NCI-H2196 treated with DMSO at 0.1 percent for 48 hours (cell line): ENCODE data around the gene TMEM39B.
"Not testable (repeated sequence)": the region's sequence is repeated elsewhere in the genome, so short reads cannot be mapped to it uniquely, and the experiment has no call there.

Experiments
- DNase-seq: peaks from one replicate; lab custom pipeline; 2025; ENCODE audit not compliant: unreplicated experiment; lab: John Stamatoyannopoulos, UW

TMEM39B gene

DNA sequence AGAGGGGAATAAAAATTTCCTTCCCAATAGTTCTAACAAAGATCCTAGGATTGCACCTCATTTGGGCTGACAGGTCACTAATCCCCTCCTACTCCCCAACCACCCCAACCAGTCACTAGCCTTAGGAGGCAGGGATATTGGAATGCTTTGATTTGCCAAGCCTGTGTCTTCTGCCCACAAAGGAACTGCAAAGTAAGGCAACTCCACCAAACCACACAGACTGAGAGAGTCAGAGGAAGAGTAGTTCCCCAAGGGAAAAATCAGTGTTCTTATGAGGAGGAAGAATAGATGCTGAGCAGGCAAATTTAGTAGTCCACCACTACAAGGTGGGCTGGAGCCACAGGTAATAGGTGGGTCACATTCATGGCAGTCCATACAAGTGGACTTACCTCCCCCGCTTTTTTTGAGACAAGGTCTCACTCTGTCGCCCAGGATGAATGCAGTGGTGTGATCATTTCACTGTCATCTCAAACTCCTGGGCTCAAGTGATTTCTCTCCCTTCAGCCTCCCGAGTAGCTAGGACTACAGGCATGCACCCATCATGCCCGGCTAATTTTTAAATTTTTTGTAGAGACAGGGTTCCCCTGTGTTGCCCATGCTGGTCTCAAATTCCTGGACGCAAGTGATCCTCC, 3.7 kb upstream of the TMEM39B start:
- DNase-seq: no peak

DNA sequence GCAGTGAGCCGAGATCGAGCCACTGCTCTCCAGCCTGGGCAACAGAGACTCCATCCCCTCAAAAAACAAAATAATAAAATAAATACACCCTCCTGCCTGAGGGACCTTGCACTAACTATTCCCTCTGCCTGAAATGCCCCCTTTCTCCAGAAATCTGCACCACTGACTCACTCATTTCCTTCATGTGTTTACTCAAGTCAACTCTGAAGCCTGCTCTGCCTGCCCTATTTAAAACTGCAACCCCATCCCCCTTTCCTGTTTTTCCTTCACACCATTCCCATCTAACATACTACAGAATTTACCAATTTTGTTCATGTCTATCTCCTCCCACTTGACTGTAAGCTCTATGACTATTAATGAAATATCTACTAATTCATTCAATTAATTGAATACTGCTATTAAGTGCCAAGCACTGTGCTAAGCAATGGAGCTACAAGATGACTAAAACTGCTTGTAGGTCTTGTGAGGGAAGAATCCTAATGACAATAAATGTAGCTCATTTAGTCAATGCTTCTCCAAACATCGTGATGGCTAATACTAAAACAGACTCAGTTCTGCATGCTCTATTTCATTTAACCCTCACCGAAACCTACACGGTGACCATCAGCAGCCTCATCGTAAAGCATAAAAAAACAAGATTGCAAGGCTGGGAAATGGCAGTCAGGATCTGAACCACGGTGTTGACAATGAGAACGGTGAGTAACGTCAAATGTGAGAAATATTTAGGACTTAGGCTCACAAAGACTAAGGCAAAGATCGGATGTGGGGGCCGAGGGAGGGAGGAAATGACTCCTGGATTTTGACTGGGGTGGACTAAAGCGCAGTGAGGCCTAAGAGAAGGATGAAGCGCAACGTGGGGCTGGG, 749 bp upstream of the TMEM39B start:
- DNase-seq: no peak

- DNase-seq: no peak
These were observed 825 bp downstream of the TMEM39B start for GRCh38 chr1:32073299-32074229.

DNA sequence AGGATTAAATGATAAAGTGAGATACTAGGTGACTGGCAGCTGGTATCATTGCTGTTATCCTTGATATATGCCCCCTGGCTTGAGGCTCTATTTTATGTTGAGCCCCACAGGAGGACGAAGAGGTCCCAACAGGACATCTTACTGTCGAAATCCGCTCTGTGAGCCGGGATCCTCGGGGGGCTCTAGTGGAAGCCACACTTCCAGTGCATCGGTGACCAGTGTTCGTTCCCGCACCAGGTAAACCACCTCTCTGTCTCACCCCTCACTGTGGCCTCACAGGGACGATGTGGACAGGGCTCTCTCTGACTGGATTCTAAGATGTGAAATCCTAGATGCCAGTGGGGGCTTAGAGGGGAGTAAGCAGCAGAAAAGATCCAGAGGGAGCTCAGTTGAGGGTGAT, 2.1 kb downstream of the TMEM39B start:
- no peak for DNase-seq

GRCh38 chr1:32077451-32077850, 4.7 kb downstream of the TMEM39B start:
- DNase-seq: no peak

DNA sequence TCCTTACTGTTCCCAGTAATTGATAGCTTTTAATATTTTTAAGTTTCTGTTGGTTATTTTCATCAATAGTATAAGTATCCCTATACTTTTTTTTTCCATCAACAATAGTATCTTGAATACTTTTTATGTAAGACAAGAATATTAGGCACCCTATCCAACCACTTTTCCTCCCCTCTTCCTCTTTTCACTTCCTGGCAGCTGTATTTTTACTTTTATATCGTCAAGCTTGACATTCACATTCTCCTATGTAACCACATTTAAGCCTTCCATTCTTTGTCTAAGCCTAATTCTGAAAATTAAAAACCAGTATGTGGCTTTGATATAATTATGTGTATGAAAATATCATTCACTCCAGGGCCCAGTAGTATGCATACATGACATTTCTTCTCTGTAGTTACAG, 9.3 kb downstream of the TMEM39B start:
- DNase-seq: no peak

- not testable (repeated sequence) for DNase-seq
These were observed 13.6 kb downstream of the TMEM39B start for GRCh38 chr1:32086381-32086780.

- no peak for DNase-seq
These were observed 18.4 kb downstream of the TMEM39B start for GRCh38 chr1:32091176-32091575.

DNA sequence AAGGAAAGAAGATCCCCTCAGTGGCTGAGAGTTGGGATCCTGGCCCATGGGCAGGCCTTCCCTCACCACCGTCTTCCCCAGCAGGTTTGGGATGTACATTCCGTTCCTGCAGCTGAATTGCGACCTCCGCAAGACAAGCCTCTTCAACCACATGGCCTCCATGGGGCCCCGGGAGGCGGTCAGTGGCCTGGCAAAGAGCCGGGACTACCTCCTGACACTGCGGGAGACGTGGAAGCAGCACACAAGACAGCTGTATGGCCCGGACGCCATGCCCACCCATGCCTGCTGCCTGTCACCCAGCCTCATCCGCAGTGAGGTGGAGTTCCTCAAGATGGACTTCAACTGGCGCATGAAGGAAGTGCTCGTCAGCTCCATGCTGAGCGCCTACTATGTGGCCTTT, 18.9 kb downstream of the TMEM39B start:
- no peak for DNase-seq

DNA sequence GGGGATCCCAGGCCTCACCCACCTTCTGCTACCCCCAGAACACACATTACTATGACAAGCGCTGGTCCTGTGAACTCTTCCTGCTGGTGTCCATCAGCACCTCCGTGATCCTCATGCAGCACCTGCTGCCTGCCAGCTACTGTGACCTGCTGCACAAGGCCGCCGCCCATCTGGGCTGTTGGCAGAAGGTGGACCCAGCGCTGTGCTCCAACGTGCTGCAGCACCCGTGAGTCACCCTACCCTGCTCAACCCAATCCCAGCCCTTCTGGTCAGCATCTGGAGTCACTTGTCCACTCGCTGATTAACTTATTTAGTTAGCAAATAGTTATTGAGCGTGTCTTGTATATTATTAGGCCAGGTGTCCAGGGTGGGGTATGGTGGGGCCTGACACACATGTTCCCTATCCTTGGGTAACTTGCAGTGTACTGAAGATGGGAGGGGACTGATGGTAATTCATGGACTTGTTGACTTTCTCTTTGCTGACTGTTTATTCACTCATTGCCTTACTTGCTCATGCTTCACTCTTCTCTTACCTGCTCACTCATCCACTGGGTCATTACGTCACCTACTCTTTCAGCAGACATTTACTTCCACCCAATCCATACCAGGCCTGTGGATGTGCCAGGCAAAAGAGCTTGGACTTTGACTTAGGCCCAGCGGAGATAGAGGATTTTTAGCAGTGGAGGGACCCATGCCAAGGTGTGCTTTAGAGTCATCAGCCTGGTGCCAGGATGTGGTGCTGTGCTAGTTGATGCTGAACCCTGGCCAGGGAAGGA, 22.2 kb downstream of the TMEM39B start:
- peak; percentile 68 for DNase-seq

GRCh38 chr1:32099426-32099825, 26.7 kb downstream of the TMEM39B start:
- no peak for DNase-seq

- DNase-seq: no peak
These were observed 27.6 kb downstream of the TMEM39B start for GRCh38 chr1:32100359-32100758.

- DNase-seq: no peak
These were observed 28.3 kb downstream of the TMEM39B start for GRCh38 chr1:32100807-32101708.

DNA sequence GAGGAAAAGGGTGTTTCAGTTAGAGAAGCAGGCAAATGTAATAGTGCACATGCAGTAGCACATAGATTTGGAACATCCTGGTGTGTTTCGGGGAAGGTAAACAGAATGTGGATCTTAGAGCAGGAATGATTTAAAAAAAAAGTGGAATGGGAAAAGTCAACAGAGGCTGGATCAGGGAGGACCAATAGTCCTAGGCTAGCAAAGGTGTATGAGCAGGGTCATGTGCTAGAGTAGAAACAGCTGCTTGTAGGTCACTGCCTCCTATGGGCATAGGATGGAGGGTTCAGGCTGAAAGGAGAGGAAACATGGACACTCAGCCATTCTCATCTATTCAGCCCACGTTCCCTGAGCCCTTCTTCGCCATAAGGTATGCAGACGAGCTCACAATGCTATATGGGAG, 31.4 kb downstream of the TMEM39B start:
- no peak for DNase-seq

DNA sequence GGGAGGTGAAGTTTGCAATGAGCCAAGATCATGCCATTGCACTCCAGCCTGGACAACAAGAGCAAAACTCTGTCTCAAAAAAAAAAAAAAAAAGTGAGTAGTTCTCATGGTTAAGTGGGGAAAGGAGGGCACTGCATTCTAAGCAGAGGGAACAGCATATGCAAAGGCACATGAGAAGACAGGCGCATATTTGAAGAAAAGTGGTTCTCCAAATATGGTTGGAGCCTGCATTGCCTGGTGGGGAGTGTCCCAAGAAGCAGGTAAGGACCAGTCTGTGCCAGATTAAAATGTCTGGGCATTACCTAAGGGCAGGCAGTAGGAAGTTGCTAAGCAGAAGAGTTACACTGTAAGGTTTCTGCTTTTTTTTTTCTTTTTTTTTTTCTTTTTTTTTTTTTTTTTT, 32.6 kb downstream of the TMEM39B start:
- no peak for DNase-seq

DNA sequence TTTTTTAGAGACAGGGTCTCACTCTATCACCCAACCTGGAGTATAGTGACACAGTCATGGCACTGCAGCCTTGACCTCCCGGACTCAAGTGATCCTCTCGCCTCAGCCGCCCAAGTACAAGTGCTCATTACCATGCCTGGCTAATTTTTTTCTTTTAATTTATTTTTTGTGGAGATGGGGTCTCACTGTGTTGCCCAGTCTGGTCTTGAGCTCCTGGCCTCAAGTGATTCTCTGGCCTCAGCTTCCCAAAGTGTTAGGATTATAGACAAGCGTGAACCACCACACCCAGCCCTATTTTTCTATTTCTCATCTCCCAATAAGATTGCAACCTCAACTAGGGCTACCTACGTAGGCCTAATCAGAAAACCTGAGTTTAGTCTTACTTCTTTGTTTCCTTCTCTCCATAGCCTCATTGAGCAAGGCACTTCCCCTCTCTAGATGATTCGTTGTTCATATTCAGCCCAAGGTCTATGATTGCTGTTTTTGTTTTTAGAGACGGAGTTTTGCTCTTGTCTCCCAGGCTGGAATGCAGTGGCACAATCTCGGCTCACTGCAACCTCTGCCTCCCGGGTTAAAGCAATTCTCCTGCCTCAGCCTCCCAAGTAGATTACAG, 34.0 kb downstream of the TMEM39B start:
- no peak for DNase-seq

GRCh38 chr1:32107742-32108661, 35.3 kb downstream of the TMEM39B start, which contains the start of gene KPNA6:
Gene KPNA6, plus strand, starts transcription at chr1:32108056. Its CDS starts 75 bp downstream, at chr1:32108131.
- DNase-seq: peak; percentile 86

DNA sequence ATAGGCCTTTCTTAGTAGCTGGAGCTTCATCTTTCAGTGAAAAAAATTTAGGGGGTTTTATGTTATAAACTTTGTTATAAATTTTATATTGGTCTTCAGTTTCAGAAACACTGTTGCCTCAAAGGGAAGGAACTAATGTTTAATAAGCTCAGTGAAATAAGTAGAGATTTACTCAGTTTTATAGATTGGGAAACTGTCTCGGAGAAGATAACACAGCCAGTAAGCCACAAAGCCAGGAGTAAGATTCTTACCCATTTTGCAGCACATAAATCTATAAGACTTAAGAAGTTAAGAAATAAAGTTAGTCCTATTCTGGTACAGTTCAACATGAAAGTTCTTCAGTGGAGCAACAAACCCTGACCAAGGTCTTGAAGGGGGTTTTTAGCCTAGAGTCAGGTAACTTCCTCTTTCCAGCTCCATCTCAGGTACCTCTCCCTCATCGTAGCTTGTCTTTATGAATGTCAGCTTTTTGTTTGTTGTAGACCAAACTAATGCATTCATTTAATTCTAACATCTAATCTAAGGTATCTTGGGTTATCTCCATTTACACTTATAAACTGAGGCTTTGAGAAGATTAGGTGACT, 38.4 kb downstream of the TMEM39B start:
- DNase-seq: no peak
